Measurements from ENCODE around the gene AGT.
"Not testable (repeated sequence)": the region's sequence is repeated elsewhere in the genome, so short reads cannot be mapped to it uniquely, and the experiment has no call there.

The AGT gene

DNA sequence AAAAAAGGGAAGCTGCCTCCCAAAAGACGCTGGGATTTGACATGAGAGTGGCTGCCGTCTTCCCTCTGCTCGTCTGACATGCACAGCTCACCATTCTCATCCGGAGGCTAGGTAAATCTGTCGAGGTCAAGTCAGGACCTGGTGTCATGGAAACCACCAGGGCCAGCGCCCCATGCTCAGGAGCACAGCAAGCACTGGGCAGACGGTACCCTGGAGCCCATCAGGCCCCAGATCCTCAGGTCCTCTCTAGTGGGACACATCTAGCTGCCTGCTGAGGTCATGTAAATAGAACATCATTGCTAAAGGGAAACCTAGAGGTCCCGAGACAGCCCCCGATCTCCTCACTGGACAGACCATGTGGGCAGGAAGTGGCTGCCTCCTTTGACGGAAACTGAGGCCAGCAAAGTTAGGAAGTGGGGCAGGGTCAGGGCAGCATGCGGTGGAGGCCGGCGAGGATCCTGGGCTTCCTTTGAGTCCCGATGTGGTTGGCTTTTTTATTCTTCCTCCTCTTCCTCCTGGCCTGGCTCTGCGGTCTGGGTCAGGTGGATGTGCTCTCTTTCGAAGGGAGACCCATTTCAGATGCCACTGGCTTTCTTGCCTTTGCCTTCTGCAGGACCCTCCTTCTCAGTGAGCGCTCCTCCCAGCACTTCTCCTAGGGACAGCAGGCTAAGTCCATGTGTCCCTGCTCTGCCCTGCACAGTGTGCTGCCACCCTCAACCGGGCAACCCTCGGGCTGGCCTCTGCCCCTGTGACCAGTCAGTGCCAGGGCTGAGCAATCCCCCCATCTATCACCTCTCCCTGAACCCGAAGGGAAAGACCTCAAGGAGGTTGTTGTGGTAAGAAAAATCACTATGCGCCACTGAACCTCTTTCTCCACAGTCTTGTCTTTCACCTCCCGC, 5.9 kb downstream of the AGT start:
- H3K36me3 ChIP-seq (replicated peaks): no peaks in the 10 kb centered on the region
- in situ Hi-C loops (cut with MboI; ENCODE audit: low sequenced_read_pairs): no loop called here
- no peak overlapping the region for H3K4me3 ChIP-seq
- no peaks in the 10 kb centered on the region for H3K27me3 ChIP-seq (ENCODE audit: low read depth)
- H3K4me1 ChIP-seq: no peaks in the 10 kb centered on the region
- no peak for DNase-seq (ENCODE audit: low spot score in 2 of 2)
- H3K9me3 ChIP-seq: no peaks in the 10 kb centered on the region

DNA sequence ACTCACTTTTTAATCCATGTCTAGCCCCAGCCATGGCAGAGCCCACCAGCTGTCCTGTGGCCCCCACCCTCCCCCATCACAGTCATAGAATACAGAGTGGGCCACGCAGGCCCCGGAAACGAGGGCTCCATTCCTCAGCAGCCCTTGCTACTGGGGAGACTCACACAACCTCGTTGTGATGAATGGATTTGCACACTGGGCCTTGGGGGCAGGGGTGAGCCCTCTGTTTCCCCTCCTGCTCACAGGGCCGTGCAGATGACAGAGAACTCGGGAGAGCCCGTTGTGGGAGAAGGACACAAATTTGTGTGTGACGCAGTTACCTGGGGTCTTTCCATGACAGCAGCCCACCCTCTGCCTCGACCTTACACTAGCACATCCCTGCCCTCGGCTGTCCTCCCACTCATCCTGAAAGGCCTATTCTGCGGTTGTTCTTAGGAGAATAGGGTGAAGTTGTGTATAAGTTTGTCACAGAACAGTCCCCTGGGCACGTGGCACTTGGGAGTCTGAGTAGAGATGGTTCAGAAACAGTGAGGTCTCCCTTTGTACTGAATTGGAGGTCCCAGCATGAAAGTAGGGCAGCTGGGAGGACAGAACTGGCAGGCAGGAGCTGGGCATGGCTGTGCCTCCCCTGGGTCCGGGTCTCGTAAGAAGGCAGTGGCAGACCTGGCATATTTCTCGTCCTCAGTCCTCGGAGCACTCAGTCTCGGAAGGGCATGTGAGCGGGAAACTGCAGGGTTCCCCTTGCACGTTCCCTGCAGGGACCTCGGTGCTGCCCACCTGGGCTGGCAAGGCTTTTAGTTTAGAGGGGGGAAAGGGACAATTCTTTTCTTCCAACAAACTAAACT, 6.8 kb downstream of the AGT start:
- no peaks in the 10 kb centered on the region for H3K36me3 ChIP-seq (replicated peaks)
- in situ Hi-C loops (cut with MboI; ENCODE audit: low sequenced_read_pairs): no loop called here
- no peaks in the 10 kb centered on the region for H3K4me1 ChIP-seq
- no peaks in the 10 kb centered on the region for H3K9me3 ChIP-seq
- DNase-seq (ENCODE audit: low spot score in 2 of 2): no peak
- H3K27me3 ChIP-seq (ENCODE audit: low read depth): no peaks in the 10 kb centered on the region
- no peak overlapping the region for H3K4me3 ChIP-seq

DNA sequence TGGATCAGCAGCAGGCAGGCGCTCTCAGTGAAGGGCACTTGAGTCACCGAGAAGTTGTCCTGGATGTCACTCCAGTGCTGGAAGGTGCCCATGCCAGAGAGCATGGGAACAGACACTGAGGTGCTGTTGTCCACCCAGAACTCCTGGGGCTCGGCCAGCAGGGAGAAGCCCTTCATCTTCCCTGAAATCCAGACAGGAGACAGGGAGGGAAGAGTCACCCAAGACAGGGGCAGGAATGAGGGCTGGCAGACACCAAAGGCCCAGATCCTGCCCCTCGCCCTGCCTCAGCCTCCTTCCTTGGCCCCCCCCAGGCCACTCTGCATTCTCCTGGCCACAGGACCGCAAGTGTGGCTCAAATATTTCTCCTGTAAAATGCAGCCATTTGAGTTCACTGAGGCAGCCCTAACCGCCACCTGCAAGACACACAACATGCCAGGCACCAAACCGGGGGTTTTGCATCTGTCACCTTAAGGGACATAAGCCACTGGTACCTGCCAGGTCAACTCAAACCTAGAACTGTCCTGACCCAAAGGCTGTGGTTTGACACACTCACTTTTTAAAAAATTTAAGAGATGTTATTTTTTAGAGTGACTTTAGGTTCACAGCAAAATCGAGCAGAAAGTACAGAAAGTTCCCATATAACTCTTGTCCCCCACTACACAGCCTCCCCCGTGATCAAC, 7.8 kb downstream of the AGT start:
- no peaks in the 10 kb centered on the region for H3K36me3 ChIP-seq (replicated peaks)
- H3K27me3 ChIP-seq (ENCODE audit: low read depth): no peaks in the 10 kb centered on the region
- no peak overlapping the region for H3K4me3 ChIP-seq
- H3K9me3 ChIP-seq: no peaks in the 10 kb centered on the region
- DNase-seq (ENCODE audit: low spot score in 2 of 2): no peak
- in situ Hi-C loops (cut with MboI; ENCODE audit: low sequenced_read_pairs): no loop called here
- H3K4me1 ChIP-seq: no peaks in the 10 kb centered on the region

GRCh38 chr1:230705289-230706019, 8.5 kb downstream of the AGT start:
- Histone ChIP-seq H3K4me3 (no peak overlapping the region), H3K27me3 (ENCODE audit: low read depth) (no peaks in the 10 kb centered on the region), H3K36me3 (replicated peaks) (no peaks in the 10 kb centered on the region), H3K9me3 (no peaks in the 10 kb centered on the region), H3K4me1 (no peaks in the 10 kb centered on the region)
- no peak for DNase-seq (ENCODE audit: low spot score in 2 of 2)
- in situ Hi-C loops (cut with MboI; ENCODE audit: low sequenced_read_pairs): no loop called here

GRCh38 chr1:230704830-230705229, 9.1 kb downstream of the AGT start:
- Histone ChIP-seq H3K36me3 (replicated peaks) (no peaks in the 10 kb centered on the region), H3K4me1 (no peaks in the 10 kb centered on the region), H3K4me3 (no peak overlapping the region), H3K27me3 (ENCODE audit: low read depth) (no peaks in the 10 kb centered on the region), H3K9me3 (no peaks in the 10 kb centered on the region)
- DNase-seq (ENCODE audit: low spot score in 2 of 2): no peak
- in situ Hi-C loops (cut with MboI; ENCODE audit: low sequenced_read_pairs): no loop called here

DNA sequence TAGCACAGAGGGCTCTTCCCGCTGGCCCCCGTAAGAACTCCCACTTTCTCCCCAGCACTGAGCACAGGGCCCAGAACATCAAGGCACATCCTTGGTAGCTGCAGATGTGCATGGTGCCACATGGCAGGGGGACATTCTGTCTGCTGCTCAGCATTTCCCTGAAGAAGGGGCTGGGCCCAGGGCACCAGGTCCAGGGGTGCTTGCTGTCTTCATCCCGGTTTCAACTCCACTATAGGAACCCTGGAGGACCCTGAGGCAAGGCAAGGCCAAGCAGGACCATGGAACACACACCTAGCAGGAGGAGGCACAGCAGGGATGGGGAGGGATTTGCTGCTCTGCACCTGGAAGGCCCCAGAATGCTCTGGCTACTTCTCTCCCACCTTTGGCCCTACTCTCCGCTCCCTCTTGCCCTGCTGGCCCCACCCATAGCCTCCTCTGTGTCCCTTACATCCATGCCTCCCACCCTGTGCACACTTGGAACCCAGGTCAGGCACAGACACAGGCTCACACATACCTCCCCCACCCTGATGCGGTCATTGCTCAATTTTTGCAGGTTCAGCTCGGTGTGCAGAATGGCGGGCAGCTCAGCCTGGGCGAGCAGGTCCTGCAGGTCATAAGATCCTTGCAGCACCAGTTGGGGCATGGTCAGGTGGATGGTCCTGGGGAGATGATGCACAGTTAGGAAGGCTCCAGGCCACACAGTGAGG, 10.1 kb downstream of the AGT start:
- Histone ChIP-seq H3K4me1 (no peaks in the 10 kb centered on the region), H3K27me3 (ENCODE audit: low read depth) (no peaks in the 10 kb centered on the region), H3K4me3 (no peak overlapping the region), H3K36me3 (replicated peaks) (no peaks in the 10 kb centered on the region), H3K9me3 (no peaks in the 10 kb centered on the region)
- DNase-seq (ENCODE audit: low spot score in 2 of 2): no peak
- in situ Hi-C loops (cut with MboI; ENCODE audit: low sequenced_read_pairs): no loop called here

- no peaks in the 10 kb centered on the region for H3K27me3 ChIP-seq (ENCODE audit: low read depth)
- H3K4me1 ChIP-seq: no peaks in the 10 kb centered on the region
- in situ Hi-C loops (cut with MboI; ENCODE audit: low sequenced_read_pairs): no loop called here
- no peaks in the 10 kb centered on the region for H3K9me3 ChIP-seq
- DNase-seq (ENCODE audit: low spot score in 2 of 2): no peak
- no peaks in the 10 kb centered on the region for H3K36me3 ChIP-seq (replicated peaks)
- no peak overlapping the region for H3K4me3 ChIP-seq
Measured at GRCh38 chr1:230702934-230703678, 10.8 kb downstream of the AGT start.

- DNase-seq (ENCODE audit: low spot score in 2 of 2): no peak
- Histone ChIP-seq H3K4me1 (no peaks in the 10 kb centered on the region), H3K9me3 (no peaks in the 10 kb centered on the region), H3K27me3 (ENCODE audit: low read depth) (no peaks in the 10 kb centered on the region), H3K36me3 (replicated peaks) (no peaks in the 10 kb centered on the region), H3K4me3 (no peak overlapping the region)
- in situ Hi-C loops (cut with MboI; ENCODE audit: low sequenced_read_pairs): no loop called here
Measured at GRCh38 chr1:230701895-230702768, 11.8 kb downstream of the AGT start.

- H3K9me3 ChIP-seq: no peaks in the 10 kb centered on the region
Measured at GRCh38 chr1:230701434-230701833, 12.5 kb downstream of the AGT start.

GRCh38 chr1:230700132-230700531, 13.8 kb downstream of the AGT start:
- in situ Hi-C loops (cut with MboI; ENCODE audit: low sequenced_read_pairs): no loop called here
- Histone ChIP-seq H3K27me3 (ENCODE audit: low read depth) (no peaks in the 10 kb centered on the region), H3K9me3 (no peaks in the 10 kb centered on the region), H3K4me1 (no peaks in the 10 kb centered on the region), H3K4me3 (no peak overlapping the region), H3K36me3 (replicated peaks) (no peaks in the 10 kb centered on the region)
- no peak for DNase-seq (ENCODE audit: low spot score in 2 of 2)

More at GRCh38 chr1:230701434-230701833, 12.5 kb downstream of the AGT start:
- DNase-seq (ENCODE audit: low spot score in 2 of 2): no peak
- Histone ChIP-seq H3K27me3 (ENCODE audit: low read depth) (no peaks in the 10 kb centered on the region), H3K36me3 (replicated peaks) (no peaks in the 10 kb centered on the region), H3K4me1 (no peaks in the 10 kb centered on the region), H3K4me3 (no peak overlapping the region)
- in situ Hi-C loops (cut with MboI; ENCODE audit: low sequenced_read_pairs): no loop called here

- H3K4me1 ChIP-seq: no peaks in the 10 kb centered on the region
- DNase-seq (ENCODE audit: low spot score in 2 of 2): no peak
- H3K27me3 ChIP-seq (ENCODE audit: low read depth): no peaks in the 10 kb centered on the region
- no peaks in the 10 kb centered on the region for H3K9me3 ChIP-seq
- H3K4me3 ChIP-seq: no peak overlapping the region
- no peaks in the 10 kb centered on the region for H3K36me3 ChIP-seq (replicated peaks)
- in situ Hi-C loops (cut with MboI; ENCODE audit: low sequenced_read_pairs): no loop called here
Measured at GRCh38 chr1:230699716-230700115, 14.2 kb downstream of the AGT start.

DNA sequence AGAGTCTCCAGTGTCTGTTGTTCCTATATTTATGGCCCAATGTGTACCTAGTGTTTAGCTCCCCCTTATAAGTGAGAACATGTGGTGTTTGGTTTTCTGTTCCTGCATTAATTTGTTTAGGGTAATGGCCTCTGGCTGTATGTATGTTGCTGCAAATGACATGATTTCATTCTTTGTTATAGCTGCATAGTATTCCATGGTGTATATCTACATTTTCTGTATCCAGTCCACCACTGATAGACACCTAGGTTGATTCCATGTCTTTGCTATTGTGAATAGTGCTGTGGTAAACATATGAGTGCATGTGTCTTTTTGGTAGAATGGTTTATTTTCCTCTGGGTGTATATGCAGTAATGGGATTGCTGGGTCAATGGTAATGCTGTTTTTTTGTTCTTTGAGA, 15.0 kb downstream of the AGT start:
- H3K9me3 ChIP-seq; H3K4me1 ChIP-seq; DNase-seq (ENCODE audit: low spot score in 2 of 2); H3K36me3 ChIP-seq (replicated peaks); in situ Hi-C loops (cut with MboI; ENCODE audit: low sequenced_read_pairs); H3K4me3 ChIP-seq; H3K27me3 ChIP-seq (ENCODE audit: low read depth): not testable (repeated sequence)
